NCI-H187 (cell line): ENCODE results near the gene GNPAT.
A peak's percentile ranks its signal among the peaks of the same experiment; 100 is the strongest.

Experiments used
- DNase-seq, 2 experiments: peaks; one replicate each; lab custom pipeline; 2025; lab: John Stamatoyannopoulos, UW

GNPAT gene

DNA sequence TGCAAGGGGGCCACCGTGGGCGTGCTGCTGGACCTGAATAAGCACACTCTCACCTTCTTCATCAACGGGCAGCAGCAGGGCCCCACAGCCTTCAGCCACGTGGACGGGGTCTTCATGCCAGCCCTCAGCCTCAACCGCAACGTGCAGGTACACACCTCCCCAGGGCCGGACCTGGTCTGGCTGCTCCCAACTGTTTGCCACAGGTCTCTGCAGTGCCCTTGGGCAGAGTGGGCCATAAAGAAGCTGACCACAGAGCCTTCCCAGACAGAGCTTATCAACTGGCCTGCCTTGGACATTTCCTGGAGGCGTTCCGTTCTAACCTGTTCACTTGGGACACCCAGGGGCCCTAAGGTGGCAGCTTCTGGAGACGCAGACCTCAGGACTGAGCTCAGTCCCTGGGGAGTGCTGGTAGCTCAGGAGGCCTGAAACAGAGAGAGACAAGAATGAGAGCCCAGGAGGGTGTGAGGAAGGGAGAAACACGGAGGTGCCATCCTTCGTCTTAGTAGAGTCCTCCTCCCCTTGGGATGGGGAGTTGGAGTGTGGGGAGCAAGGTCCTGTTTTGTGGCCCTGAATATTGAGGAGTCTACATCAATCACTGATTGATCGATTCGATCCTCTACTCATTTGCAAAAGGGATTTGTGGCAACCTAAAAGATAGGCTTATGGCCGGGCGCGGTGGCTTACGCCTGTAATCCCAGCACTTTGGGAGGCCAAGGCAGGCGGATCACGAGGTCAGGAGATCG lies 27.0 kb upstream of the GNPAT start:
- DNase-seq, result no peak

- DNase-seq, result no peak
Observed at GRCh38 chr1:231214918-231215680, 25.9 kb upstream of the GNPAT start.

- DNase-seq, result no peak
Observed at GRCh38 chr1:231215681-231216385, 25.2 kb upstream of the GNPAT start.

DNA sequence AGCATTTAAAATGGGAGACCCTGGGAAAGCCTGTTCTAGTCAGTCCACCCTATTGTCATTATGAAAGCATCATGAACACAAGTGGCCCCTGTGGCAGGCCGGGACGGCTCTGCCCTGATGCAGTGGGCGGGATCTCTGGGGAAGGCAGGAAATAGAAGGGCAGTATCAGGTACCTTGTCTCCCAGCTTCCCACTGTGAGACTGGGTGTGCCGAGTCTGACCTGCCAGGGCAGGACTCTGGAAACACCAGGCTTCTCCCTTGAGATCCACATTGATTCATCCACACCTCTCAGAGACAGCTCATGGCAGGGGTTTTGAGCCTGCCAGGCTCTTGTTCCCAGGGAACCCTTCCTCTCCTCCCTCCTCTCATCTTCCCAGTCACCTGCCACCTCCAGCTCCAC lies 24.5 kb upstream of the GNPAT start:
- peak; percentile 13 for DNase-seq

GRCh38 chr1:231217056-231217455 lies 24.0 kb upstream of the GNPAT start:
- no peak for DNase-seq

DNA sequence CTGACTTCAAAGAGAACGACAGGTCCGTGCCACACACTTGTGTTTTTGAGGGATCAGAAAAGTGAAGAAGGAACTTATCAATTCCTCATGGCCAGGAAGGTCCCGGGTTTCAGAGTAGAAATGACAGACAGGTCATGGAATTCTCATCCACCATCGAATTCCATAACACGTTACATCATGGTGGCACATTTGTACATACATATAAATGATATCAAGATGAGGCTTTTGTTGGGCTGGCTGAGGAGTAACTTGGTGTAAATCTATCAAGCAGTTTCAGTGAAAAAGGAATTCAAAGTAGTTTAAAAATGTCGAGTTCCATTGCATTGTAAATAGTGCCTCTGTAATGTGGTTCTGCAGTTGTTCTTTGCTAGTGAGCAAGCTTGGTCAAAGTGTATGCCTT lies 22.9 kb upstream of the GNPAT start:
- no peak for DNase-seq

GRCh38 chr1:231219422-231220401 lies 21.3 kb upstream of the GNPAT start:
- no peak for DNase-seq

- DNase-seq, result no peak
Observed at GRCh38 chr1:231220801-231221200, 20.2 kb upstream of the GNPAT start.

DNA sequence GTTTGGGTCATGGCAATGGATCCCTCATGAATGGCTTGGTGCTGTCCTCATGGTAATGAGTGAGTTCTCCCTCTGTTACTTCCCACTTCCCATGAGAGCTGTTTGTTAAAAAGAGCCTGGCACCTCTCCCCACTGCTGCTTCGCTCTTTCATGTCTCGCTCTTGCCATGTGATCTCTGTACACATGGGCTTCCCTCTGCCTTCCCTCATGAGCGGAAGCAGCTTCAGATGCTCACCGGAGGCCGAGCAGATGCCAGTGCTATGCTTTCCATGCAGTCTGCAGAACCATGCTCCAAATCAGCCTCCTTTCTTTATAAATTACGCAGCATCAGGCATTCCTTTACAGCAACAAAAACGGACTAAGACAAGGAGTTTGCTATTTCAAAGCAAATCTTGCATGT lies 14.9 kb upstream of the GNPAT start:
- no peak for DNase-seq

DNA sequence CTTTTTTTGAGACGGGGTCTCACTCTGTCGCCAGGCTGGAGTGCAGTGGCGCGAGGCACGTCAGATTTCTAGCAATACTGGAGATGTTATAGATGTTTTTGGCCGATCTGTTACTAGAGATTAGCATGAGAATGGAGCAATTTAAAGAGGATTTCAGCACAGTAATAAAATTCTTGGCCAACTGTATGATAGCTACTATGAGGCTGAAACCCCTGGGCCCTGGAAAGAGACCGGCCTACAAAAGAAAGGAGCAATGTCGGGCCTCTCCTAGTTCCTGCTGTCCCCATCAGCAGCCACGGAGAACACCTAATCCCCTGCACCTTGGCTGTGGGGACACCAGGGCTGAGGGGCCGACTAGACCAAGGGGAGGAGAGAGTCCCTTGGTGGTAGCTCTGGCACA lies 9.5 kb upstream of the GNPAT start:
- DNase-seq, result no peak

DNA sequence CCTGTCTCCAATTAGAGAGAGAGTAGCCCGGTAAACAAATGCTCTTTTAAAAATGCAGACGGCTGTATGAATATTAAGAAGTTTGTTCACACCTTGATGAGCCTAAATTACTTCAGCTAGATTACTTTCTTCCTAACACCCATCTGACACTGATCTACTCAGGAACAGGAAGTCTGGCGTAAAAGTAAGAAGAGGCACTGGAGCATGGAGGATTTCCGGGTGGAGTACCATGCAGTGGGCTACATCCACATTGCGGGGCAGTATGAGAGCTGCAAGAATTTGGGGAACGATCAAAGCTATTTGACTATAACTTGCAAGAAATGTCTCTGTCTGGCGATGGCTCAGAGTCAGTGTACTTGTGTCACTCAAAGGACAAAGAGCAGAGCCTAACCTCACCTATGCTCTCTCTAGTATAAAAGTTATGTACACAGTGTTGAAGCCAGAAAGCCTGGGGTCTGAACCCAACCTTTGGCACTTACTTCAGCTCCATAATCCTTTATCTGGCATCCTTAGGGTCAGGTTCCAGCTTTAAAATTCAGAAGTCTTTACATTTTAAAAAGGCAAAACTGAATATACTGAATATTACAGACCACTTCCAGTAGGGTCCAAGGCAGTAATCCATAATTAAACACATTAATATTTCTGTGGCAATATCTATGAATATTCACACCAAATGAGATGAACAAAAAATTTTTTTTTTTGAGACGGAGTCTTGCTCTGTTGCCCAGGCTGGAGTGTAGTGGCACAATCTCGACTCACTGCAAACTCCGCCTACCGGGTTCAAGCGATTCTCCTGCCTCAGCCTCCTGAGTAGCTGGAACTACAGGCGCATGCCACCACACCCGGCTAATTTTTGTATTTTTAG lies 7.9 kb upstream of the GNPAT start:
- DNase-seq, result no peak

DNA sequence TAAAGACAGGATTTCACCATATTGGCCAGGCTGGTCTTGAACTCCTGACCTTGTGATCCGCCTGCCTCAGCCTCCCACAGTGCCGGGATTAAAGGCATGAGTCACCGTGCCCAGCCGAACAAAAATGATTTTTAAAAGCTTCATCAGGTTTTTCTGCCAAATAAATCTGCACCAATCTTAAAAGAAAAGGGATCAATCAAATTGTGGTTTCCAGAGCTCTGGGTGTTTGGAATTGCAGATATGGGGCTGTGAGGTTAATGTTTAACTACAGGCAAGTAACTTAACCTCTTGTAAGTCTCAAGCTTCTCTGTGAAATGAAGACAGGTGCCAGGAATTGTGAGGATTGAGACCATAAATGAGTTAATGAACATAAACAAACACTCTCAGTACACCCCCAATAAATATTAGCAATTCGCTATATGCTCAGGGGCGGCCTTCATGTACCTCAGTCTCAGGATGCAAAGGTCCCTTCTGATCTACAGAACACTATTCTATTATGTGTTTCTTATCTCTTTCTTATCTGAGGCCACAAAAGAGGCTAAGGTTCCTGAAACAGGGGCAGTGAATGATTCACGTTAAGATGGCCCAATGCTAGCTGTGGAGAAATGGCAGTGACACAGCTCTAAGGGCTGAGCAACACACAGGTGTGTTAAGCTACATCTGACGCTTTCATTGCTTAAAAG lies 7.1 kb upstream of the GNPAT start:
- no peak for DNase-seq

DNA sequence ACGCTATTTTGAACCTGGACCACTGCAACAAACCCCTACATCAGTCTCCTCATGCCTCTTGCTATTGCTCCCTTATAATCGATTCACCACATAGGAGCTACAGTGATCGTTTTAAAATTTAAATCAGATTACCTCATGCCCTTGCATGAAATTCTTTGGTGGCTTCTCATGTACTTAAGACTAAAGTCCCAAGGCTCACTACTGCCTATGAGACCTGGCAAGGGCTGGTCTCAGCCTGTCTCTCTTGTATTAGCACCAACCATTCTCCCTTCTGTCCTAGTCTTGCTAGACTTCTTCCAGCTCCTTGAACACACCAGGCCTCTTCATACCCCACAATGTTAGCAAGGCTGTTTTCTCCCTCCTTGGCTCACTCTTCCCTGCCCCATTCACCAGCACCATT lies 6.5 kb upstream of the GNPAT start:
- no peak for DNase-seq

GRCh38 chr1:231235526-231236207 lies 5.3 kb upstream of the GNPAT start:
- DNase-seq, result no peak

GRCh38 chr1:231236208-231236591 lies 4.8 kb upstream of the GNPAT start:
- no peak for DNase-seq

DNA sequence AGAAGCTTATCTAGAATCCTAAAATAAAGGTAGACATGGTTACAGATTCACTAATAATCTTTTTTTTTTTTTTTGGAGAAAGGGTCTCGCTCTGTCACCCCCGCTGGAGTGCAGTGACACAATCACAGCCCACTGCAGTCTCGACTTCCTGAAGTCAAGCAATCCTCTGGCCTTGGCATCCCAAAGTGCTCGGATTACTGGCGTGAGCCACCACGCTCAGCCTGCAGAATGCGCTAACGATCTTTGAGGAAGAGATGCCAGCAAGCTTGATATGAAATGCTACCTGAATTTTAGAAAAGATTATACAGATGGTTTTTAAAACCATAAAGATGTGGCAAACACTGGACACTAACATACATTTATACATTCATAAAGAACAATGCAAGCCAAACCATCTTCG lies 4.1 kb upstream of the GNPAT start:
- DNase-seq, result no peak

DNA sequence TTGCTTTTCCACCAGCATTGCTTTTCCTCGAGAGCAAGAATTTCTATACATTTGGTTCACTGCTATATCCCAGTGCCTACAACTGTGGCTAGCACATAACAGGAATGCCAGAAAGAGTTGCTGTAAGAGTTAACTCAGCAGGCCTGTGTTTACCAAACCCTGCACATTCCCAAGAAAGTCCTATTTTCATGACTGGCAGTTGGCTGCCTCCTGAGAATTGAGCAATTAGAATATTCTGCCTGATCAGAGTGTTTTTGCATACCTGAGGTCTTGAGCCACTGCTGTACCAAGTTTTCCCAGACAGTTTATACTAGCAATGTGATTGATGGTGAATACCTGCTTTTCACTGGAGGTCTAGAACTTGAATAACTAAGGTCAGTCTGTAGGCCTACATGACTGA lies 2.7 kb upstream of the GNPAT start:
- no peak for DNase-seq

GRCh38 chr1:231240531-231240882 lies 505 bp upstream of the GNPAT start:
- DNase-seq, result no peak

- DNase-seq, result no peak
Observed at GRCh38 chr1:231241750-231242149, 738 bp downstream of the GNPAT start.
